Kidney epithelial cell (primary cell): ENCODE measurements around the gene PNN. TPM values are rescaled to one million over a fixed set of nuclear protein-coding genes. Genes with fewer than 3 reads are reported as not detected.
"Not testable (repeated sequence)": the region's sequence is repeated elsewhere in the genome, so short reads cannot be mapped to it uniquely, and the experiment has no call there.

Source experiments
- DNase-seq: peaks from one replicate; pipeline ENCODE4 v3.0.0-alpha.2; 2010; ENCODE audit warnings: low read depth
- H3K27me3 ChIP-seq: 2 replicates; pipeline ENCODE4 v1.6.0; 2011; ENCODE audit warnings: low read length; ENCODE audit not compliant: control insufficient read depth, insufficient read depth
- H3K36me3 ChIP-seq: 2 replicates; pipeline ENCODE4 v1.5.1; 2011; ENCODE audit warnings: low read length; ENCODE audit not compliant: control insufficient read depth, insufficient read depth
- H3K4me3 ChIP-seq: 2 replicates; pipeline ENCODE4 v1.5.1; 2011; ENCODE audit warnings: low read depth, mild to moderate bottlenecking, control low read depth, low read length
- CTCF ChIP-seq: IDR thresholded peaks from 2 replicates; pipeline ENCODE4 v1.5.1; 2011; ENCODE audit warnings: mild to moderate bottlenecking, moderate library complexity, low read length, control low read depth, inconsistent platforms; ENCODE audit not compliant: insufficient read depth, poor library complexity, severe bottlenecking
- total RNA-seq: library from RNA; depleted of rRNA; stranded (reverse); fragments of >200 nt; gene quantifications from 2 replicates; pipeline ENCODE4 v1.2.3, GENCODE V29; 2015

Gene PNN
- total RNA-seq, 1 donor from 2014 or later = 33.5 TPM

- no peak for DNase-seq
- peaks cover 4% of the 10 kb centered on the region for H3K36me3 ChIP-seq
- TF ChIP-seq CTCF = no peak
Measured at GRCh38 chr14:39179042-39179441, 4.0 kb downstream of the PNN start.

GRCh38 chr14:39180553-39180952, 5.5 kb downstream of the PNN start:
- TF ChIP-seq CTCF = no peak
- Histone ChIP-seq H3K4me3 (no peak overlapping the region), H3K27me3 (no peaks in the 10 kb centered on the region), H3K36me3 (peaks cover 4% of the 10 kb centered on the region)
- no peak for DNase-seq

More at GRCh38 chr14:39179042-39179441, 4.0 kb downstream of the PNN start:
- Histone ChIP-seq H3K27me3 (no peaks in the 10 kb centered on the region), H3K4me3 (no peak overlapping the region)

- no peak for TF ChIP-seq CTCF
- no peak overlapping the region for H3K4me3 ChIP-seq
- H3K27me3 ChIP-seq = no peaks in the 10 kb centered on the region
- no peak for DNase-seq
- H3K36me3 ChIP-seq = peaks cover 4% of the 10 kb centered on the region
Measured at GRCh38 chr14:39181026-39181692, 6.1 kb downstream of the PNN start.

GRCh38 chr14:39181693-39182047, 6.6 kb downstream of the PNN start:
- H3K27me3 ChIP-seq = no peaks in the 10 kb centered on the region
- DNase-seq = no peak
- H3K36me3 ChIP-seq = peaks cover 4% of the 10 kb centered on the region
- no peak overlapping the region for H3K4me3 ChIP-seq
- TF ChIP-seq CTCF = no peak

GRCh38 chr14:39182770-39183684, 8.0 kb downstream of the PNN start:
- H3K36me3 ChIP-seq = peaks cover 1% of the 10 kb centered on the region
- no peak for DNase-seq
- H3K4me3 ChIP-seq = no peak overlapping the region
- H3K27me3 ChIP-seq = no peaks in the 10 kb centered on the region
- TF ChIP-seq CTCF = no peak

GRCh38 chr14:39183685-39184003, 8.6 kb downstream of the PNN start:
- not testable (repeated sequence) for DNase-seq, H3K4me3 ChIP-seq, H3K27me3 ChIP-seq, H3K36me3 ChIP-seq
